ENCODE results near the gene SCAMP5. TPM values are rescaled to one million over a fixed set of nuclear protein-coding genes. Genes with fewer than 3 reads are reported as not detected.

Gene SCAMP5
- total RNA-seq, 1 donor from 2014 or later, result 13.9 TPM

GRCh38 chr15:75025107-75025506 is 29.7 kb downstream of the SCAMP5 start:
- TF ChIP-seq CTCF (IDR thresholded peaks at IDR 0.05; ENCODE audit: insufficient read depth, low read length, poor library complexity, severe bottlenecking), result no peak
- DNase-seq (ENCODE audit: low read depth), result no peak
- Histone ChIP-seq H3K27me3 (ENCODE audit: control insufficient read depth, insufficient read depth, low read length) (no peaks in the 10 kb centered on the region), H3K4me3 (ENCODE audit: low read depth, low read length) (no peak overlapping the region), H3K36me3 (ENCODE audit: control insufficient read depth, insufficient read depth, low read length) (no peaks in the 10 kb centered on the region)

GRCh38 chr15:75025548-75026260 is 30.3 kb downstream of the SCAMP5 start:
- Histone ChIP-seq H3K4me3 (ENCODE audit: low read depth, low read length) (no peak overlapping the region), H3K27me3 (ENCODE audit: control insufficient read depth, insufficient read depth, low read length) (no peaks in the 10 kb centered on the region), H3K36me3 (ENCODE audit: control insufficient read depth, insufficient read depth, low read length) (no peaks in the 10 kb centered on the region)
- no peak for DNase-seq (ENCODE audit: low read depth)
- TF ChIP-seq CTCF (IDR thresholded peaks at IDR 0.05; ENCODE audit: insufficient read depth, low read length, poor library complexity, severe bottlenecking), result no peak

GRCh38 chr15:75027551-75027950 is 32.2 kb downstream of the SCAMP5 start:
- H3K27me3 ChIP-seq (ENCODE audit: control insufficient read depth, insufficient read depth, low read length), result no peaks in the 10 kb centered on the region
- H3K36me3 ChIP-seq (ENCODE audit: control insufficient read depth, insufficient read depth, low read length), result no peaks in the 10 kb centered on the region
- H3K4me3 ChIP-seq (ENCODE audit: low read depth, low read length), result no peak overlapping the region
- no peak for DNase-seq (ENCODE audit: low read depth)
- no peak for TF ChIP-seq CTCF (IDR thresholded peaks at IDR 0.05; ENCODE audit: insufficient read depth, low read length, poor library complexity, severe bottlenecking)

- H3K36me3 ChIP-seq (ENCODE audit: control insufficient read depth, insufficient read depth, low read length), result no peaks in the 10 kb centered on the region
- no peak for DNase-seq (ENCODE audit: low read depth)
- no peak for TF ChIP-seq CTCF (IDR thresholded peaks at IDR 0.05; ENCODE audit: insufficient read depth, low read length, poor library complexity, severe bottlenecking)
- no peaks in the 10 kb centered on the region for H3K27me3 ChIP-seq (ENCODE audit: control insufficient read depth, insufficient read depth, low read length)
- no peak overlapping the region for H3K4me3 ChIP-seq (ENCODE audit: low read depth, low read length)
Observed at GRCh38 chr15:75028991-75029377, 33.6 kb downstream of the SCAMP5 start.

GRCh38 chr15:75029378-75030022 is 34.1 kb downstream of the SCAMP5 start:
- Histone ChIP-seq H3K4me3 (ENCODE audit: low read depth, low read length) (no peak overlapping the region), H3K27me3 (ENCODE audit: control insufficient read depth, insufficient read depth, low read length) (no peaks in the 10 kb centered on the region), H3K36me3 (ENCODE audit: control insufficient read depth, insufficient read depth, low read length) (no peaks in the 10 kb centered on the region)
- no peak for DNase-seq (ENCODE audit: low read depth)
- TF ChIP-seq CTCF (IDR thresholded peaks at IDR 0.05; ENCODE audit: insufficient read depth, low read length, poor library complexity, severe bottlenecking), result peak; percentile 88
